LNCAP (cell line): ENCODE measurements around the gene RICTOR.

ENCODE experiments used
- TF ChIP-seq, protein P1 (sequence below): fragments of 450-650 bp; IDR thresholded peaks from 2 replicates; pipeline ENCODE4 v1.5.1; 2017; ENCODE audit warnings: mild to moderate bottlenecking

Gene RICTOR

DNA sequence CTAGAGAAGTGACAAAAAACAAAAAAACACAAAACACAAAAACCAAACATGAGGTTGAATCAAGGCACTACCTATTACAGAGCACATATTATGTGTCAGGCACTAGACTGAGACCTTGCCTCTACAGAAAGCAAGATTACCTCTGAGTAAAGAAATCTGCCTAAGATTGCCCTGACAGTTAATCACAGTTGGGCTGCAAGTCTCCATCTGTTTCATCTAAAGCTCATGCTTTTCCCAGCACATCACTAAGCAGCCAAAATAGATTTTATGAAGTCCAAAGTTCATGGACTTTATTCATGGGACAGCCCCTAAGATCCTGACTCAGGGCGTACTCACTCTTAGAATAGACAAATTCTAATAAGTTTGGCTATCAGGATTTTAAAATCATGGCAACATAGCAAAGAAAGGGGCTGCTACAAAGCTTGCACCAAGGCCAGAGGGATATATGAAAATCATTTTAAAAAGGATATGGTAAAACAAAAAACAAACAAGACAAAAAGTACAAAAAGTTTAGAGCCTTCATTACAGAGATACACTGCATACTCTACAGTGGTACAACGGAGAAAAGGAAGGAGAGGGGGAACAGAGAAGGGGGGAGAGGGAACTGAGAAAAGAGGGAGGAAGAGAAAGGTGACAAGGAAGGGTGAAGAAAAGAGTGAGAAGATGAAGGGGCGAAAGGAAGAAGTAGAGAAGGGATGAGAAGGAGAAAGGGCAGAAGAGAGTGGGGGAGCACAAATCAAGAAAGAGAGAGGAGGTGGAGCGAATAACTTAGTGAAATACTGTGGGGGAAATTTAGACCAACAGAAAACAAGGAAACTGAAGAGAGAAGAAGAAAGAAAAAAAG is 58.2 kb downstream of the RICTOR start:
- TF ChIP-seq, protein P1, sequence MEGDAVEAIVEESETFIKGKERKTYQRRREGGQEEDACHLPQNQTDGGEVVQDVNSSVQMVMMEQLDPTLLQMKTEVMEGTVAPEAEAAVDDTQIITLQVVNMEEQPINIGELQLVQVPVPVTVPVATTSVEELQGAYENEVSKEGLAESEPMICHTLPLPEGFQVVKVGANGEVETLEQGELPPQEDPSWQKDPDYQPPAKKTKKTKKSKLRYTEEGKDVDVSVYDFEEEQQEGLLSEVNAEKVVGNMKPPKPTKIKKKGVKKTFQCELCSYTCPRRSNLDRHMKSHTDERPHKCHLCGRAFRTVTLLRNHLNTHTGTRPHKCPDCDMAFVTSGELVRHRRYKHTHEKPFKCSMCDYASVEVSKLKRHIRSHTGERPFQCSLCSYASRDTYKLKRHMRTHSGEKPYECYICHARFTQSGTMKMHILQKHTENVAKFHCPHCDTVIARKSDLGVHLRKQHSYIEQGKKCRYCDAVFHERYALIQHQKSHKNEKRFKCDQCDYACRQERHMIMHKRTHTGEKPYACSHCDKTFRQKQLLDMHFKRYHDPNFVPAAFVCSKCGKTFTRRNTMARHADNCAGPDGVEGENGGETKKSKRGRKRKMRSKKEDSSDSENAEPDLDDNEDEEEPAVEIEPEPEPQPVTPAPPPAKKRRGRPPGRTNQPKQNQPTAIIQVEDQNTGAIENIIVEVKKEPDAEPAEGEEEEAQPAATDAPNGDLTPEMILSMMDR, result no peak

DNA sequence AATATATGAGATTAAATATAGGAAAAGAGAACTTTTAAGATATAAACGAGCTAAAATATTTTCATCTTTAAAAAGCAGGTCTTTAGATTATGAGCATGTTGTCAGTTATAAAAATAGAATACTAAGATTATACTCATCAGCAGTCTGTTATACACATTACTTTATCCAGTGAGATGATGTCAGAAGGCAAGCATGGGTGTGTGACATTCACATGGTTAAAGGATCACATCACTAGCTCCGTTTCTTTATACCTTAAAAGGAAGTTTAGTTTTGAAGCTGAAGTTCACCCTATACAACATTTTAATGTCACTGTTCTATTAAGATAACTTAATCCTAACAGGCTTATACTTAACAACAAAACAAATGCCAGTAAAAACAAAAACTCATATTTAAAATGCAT is 59.6 kb downstream of the RICTOR start:
- TF ChIP-seq, protein P1, result no peak

DNA sequence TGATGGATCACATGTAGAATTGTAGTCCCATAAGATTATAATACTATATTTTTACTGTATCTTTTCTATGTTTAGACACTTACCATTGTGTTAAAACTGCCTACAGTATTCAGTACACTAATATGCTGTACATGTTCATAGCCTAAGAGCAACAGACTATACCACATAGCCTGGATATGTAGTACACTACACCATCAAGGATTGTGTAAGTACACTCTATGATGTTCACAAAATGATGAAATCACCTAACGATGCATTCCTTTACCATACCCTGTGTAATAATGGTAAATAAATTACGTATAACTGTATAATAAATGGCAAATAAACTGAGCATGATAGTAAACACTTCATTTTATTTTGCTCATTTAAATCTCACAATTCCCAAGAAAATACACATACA is 60.3 kb downstream of the RICTOR start:
- TF ChIP-seq, protein P1, result no peak

DNA sequence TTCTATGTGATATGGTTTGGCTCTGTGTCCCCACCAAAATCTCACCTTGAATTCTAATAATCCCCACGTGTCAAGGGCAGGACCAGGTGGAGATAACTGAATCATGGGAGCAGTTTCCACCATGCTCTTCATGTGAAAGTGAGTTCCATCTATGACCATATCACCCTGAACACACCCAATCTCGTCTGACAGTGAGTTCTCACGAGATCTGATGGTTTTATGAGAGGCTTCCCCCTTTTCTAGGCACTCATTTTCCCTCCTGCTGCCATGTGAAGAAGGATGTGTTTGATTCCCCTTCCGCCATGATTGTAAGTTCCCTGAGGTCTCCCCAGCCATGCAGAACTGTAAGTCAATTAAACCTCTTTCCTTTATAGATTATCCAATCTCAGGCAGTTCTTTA is 64.2 kb downstream of the RICTOR start:
- TF ChIP-seq, protein P1, result no peak

DNA sequence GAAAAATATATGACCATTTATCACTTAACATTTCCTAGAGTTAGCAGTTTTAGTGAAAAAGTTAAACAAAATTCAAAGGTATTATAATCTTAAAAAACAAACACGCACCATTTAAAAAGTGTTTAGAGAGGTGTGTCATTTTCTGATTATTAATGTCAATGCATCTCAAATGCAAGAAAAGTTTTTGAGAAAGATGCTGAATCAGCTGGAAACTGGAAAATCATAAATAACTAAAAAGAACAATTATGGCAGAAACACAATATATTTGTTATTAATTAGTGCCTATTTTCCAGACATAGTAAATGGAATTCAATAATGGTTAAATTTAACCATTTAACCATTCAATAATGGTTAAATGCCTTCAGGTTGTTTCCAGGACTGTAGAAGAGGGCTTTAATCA is 64.9 kb downstream of the RICTOR start:
- TF ChIP-seq, protein P1, result no peak

DNA sequence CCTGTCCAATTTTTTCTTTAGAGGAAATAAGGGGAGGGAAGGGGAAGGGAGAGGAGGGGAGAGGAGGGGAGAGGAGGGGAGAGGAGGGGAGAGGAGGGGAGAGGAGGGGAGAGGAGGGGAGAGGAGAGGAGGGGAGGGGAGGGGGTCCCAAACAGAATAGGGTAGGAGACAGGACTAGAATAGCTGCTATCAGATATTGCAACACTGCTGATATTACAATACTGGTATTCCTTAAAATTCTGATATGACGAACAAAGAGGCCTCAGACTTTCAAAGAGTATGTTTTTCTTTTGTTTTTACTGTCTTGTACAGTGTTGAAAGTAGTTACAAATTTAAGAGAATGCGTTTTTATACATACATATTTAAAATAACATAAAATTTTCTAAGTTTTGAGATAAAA is 67.5 kb downstream of the RICTOR start:
- TF ChIP-seq, protein P1, result no peak

DNA sequence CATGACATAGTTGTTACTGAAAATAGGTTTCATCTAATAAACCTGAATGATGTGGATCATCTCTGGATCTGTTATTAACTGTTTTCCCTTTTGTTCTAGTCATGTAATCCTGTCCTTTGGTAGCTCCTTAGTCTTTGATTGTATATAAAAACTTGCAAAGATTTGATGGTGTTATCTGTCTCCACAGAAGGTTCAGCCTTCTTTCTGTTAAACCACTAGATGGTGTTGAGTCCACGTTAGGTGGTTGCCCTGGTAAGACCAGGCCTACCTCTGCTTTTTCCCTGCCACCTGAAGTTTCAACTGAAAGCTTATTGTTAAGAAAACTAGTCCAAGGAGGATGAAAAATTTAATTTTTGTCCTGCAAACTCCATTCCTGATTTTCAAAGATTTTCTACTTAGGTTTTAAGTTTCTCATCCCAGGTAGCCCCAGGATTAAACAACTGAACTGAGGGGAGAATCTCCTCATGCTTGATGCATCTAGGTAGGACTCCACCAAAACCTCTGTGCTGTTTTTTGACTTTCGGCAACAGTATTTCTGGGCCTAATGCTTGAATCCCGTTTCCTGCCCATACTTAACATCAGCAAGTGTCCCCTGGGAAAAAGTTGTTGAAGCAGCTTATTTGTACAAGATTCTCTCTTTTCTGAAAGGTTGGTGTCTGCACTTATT is 68.5 kb downstream of the RICTOR start:
- TF ChIP-seq, protein P1, result peak; percentile 33; the same call in 1 of the 2 replicates
